HG03439 (cell line): Measurements from ENCODE around the gene MAGI3.
"Not testable (repeated sequence)": the region's sequence is repeated elsewhere in the genome, so short reads cannot be mapped to it uniquely, and the experiment has no call there.

ENCODE experiments used
- ATAC-seq: cut with Tn5 transposase; IDR thresholded peaks from one replicate; pipeline ENCODE4 v1.9.1; 2021; ENCODE audit warnings: mild to moderate bottlenecking, moderate library complexity; ENCODE audit not compliant: unreplicated experiment

MAGI3 gene

DNA sequence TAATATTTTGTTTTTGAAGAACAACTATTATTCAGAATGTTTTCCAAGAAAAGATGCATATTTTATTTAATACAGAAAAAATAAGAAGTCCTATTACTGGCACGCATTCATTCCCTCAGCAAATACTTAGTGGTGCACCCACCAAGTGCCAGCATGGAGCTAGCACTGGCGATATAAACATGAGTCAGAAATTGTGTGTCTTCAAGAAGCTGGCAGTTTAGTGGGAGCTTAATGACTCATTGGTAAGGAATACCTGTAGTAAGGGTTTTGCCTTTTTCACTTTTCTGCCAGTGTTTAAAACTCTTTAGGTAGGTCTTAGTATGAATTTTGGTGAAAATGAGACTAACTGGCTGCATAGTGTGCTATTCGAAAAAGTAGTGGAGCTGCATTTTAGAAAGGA, 6.3 kb downstream of the MAGI3 start:
- no peak for ATAC-seq

GRCh38 chr1:113399062-113399583, 8.8 kb downstream of the MAGI3 start:
- ATAC-seq: no peak

- no peak for ATAC-seq
These were observed 10.8 kb downstream of the MAGI3 start for GRCh38 chr1:113401067-113401466.

- no peak for ATAC-seq
These were observed 11.4 kb downstream of the MAGI3 start for GRCh38 chr1:113401728-113402127.

- no peak for ATAC-seq
These were observed 12.8 kb downstream of the MAGI3 start for GRCh38 chr1:113403065-113403464.

GRCh38 chr1:113405573-113405972, 15.3 kb downstream of the MAGI3 start:
- ATAC-seq: no peak

GRCh38 chr1:113406149-113406548, 15.8 kb downstream of the MAGI3 start:
- not testable (repeated sequence) for ATAC-seq

DNA sequence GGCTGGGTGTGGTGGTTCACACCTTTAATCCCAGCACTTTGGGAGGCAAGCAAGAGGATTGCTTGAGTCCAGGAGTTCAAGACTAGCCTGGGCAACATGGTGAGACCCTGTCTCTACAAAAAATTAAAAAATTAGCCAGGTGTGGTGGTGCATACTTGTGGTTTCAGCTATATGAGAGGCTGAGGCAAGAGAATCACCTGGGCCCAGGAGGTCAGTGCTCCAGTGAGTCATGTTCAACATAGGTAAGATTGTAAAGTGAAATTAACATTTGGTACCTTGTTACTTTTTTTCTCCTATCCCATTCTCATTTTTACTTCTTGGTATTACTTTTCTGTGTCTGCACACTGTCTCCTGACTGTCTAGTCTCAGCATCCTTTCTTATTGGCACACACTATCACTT, 19.0 kb downstream of the MAGI3 start:
- no peak for ATAC-seq

GRCh38 chr1:113412020-113412419, 21.7 kb downstream of the MAGI3 start:
- ATAC-seq: not testable (repeated sequence)

- ATAC-seq: no peak
These were observed 25.2 kb downstream of the MAGI3 start for GRCh38 chr1:113415310-113416070.

DNA sequence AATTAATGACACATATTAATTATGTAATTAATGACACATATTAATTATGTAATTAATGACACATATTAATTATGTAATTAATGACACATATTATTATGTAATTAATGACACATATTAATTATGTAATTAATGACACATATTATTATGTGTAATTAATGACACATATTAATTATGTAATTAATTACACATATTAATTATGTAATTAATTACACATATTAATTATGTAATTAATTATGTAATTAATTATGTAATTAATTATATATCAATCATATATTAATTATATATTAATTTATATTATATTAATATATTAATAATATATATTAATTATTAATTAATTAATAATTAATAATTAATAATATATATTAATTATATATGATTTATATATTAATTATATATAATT, 25.8 kb downstream of the MAGI3 start:
- ATAC-seq: not testable (repeated sequence)

- no peak for ATAC-seq
These were observed 26.2 kb downstream of the MAGI3 start for GRCh38 chr1:113416496-113416895.

DNA sequence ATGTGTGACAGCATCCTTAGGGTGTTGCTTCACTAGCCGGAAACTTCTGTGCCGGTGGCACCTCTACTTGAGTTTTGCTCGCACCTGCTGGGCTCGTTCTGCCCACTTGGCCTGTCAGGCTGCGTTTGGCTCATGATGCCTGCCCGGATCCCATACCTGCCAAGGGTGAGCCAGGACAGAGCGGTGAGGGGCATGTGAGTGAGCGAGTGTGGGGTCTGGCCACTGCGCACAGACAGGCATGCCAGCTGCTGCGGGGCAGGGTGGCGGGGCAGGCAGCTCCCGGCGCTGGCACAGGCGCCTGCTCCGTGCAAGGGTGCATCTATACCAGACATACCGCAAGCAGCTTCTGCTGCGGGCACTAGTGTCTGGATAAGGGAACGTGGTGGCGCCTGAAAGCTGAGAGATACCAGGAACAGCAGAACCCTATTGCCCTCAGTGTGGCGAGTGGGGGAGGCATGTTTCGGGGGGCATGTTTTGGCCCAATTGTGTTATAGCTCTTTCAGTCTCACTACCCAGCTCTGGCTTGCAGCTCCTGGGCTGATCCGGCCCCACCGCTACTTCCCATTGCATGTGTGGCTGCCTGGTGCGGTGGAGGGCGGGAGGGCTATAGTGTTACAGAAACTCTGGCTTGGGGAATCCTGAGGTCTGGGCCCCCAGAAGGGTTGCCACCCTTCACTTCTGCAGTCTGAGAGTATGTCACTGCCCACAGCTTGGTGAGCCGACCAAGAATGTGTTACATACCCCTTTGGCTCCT, 32.2 kb downstream of the MAGI3 start:
- no peak for ATAC-seq

- ATAC-seq: no peak
These were observed 33.5 kb downstream of the MAGI3 start for GRCh38 chr1:113423826-113424225.

- ATAC-seq: no peak
These were observed 39.3 kb downstream of the MAGI3 start for GRCh38 chr1:113429461-113430153.

- no peak for ATAC-seq
These were observed 42.9 kb downstream of the MAGI3 start for GRCh38 chr1:113433184-113433583.

GRCh38 chr1:113434081-113434873, 44.0 kb downstream of the MAGI3 start:
- no peak for ATAC-seq

DNA sequence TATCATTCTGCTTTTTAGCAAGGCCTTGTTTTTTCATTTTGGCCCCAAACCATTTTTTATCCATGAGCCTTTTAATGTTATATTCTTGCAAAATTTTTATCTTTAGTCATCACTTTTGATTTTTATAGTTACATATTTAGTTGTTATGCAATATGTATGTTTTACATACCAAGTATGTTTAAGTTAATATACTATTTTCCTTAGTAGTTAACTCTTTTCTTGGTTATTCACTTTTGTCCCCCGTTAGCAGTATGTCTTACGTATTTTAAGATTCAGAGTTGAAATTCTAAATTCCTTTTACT, 44.5 kb downstream of the MAGI3 start:
- no peak for ATAC-seq

DNA sequence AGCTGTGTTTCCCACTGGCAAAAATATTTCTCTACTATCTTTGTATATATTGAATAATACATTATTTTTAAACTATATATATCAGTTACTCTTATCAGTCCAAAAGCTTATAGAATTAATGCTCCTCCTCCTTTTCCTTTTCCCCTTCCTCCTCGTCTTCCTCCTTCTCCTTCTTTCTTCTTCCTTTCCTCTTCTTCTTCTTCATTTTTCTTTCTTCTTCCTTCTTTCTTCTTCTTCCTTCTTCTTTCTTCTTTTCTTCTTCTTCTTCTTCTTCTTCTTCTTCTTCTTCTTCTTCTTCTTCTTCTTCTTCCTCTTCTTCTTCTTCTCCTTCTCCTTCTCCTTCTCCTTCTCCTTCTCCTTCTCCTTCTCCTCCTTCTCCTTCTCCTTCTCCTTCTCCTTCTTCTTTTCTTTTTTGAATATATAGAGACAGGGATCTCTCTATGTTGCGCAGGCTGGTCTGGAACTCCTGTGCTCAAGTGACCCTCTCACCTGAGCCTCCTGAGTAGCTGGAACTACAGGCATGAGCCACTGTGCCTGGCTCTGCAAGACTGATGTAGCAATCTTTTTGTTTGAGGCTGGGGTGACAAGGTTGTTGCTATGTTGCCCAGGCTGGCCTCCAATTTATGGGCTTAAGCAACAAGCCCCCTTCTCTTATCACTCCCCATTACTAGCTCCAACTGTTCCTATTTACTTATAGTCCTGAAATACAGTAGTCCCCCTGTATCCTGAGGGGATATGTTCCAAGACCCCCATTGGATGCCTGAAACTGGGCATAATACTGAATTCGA, 47.4 kb downstream of the MAGI3 start:
- no peak for ATAC-seq
